BLaER1 (cell line): ENCODE measurements around the gene GNG11.
A peak's percentile ranks its signal among the peaks of the same experiment; 100 is the strongest.

Source experiments
- H3K27ac ChIP-seq: shearing (Covaris generic); formaldehyde crosslinking; 2 replicates; pipeline ENCODE4 v1.8.1; 2022
- H3K27me3 ChIP-seq: shearing (Covaris generic); formaldehyde crosslinking; 2 replicates; pipeline ENCODE4 v1.8.1; 2022
- H3K36me3 ChIP-seq: shearing (Covaris generic); formaldehyde crosslinking; 2 replicates; pipeline ENCODE4 v1.8.1; 2022
- H3K4me1 ChIP-seq: shearing (Covaris generic); formaldehyde crosslinking; 2 replicates; pipeline ENCODE4 v1.8.1; 2022
- H3K4me2 ChIP-seq: shearing (Covaris generic); formaldehyde crosslinking; 2 replicates; pipeline ENCODE4 v1.8.1; 2022
- H3K4me3 ChIP-seq: shearing (Covaris generic); formaldehyde crosslinking; 2 replicates; pipeline ENCODE4 v1.8.1; 2022
- H3K9ac ChIP-seq: shearing (Covaris generic); formaldehyde crosslinking; 2 replicates; pipeline ENCODE4 v1.8.1; 2022
- H3K9me3 ChIP-seq: shearing (Covaris generic); formaldehyde crosslinking; 2 replicates; pipeline ENCODE4 v1.8.1; 2022
- H4K20me1 ChIP-seq: shearing (Covaris generic); formaldehyde crosslinking; 2 replicates; pipeline ENCODE4 v1.8.1; 2022
- Cebpa-rat ChIP-seq: shearing (Covaris generic); IDR thresholded peaks from 2 replicates; pipeline ENCODE4 v1.8.1; 2022

Gene GNG11

GRCh38 chr7:93890041-93890463 is 31.5 kb upstream of the GNG11 start:
- H4K20me1 ChIP-seq: no peaks in the 10 kb centered on the region
- peaks cover 37% of the 10 kb centered on the region for H3K27me3 ChIP-seq
- H3K36me3 ChIP-seq: no peaks in the 10 kb centered on the region
- peaks cover 9% of the 10 kb centered on the region; the same call in 1 of the 2 replicates for H3K4me1 ChIP-seq
- no peak overlapping the region for H3K27ac ChIP-seq
- TF ChIP-seq Cebpa-rat: no peak
- H3K9me3 ChIP-seq: peaks cover 16% of the 10 kb centered on the region
- peak overlapping the region; percentile 51 for H3K4me2 ChIP-seq
- no peak overlapping the region for H3K9ac ChIP-seq
- peak overlapping the region; percentile 52 for H3K4me3 ChIP-seq

GRCh38 chr7:93890464-93891068 is 31.0 kb upstream of the GNG11 start, which contains the start of gene TFPI2:
TSS of gene TFPI2 (minus strand) at chr7:93890753. CDS start at chr7:93890678, 75 bp downstream.
- no peak within 1 kb of the TSS for H3K27ac ChIP-seq
- H3K9ac ChIP-seq: no peak within 1 kb of the TSS
- TF ChIP-seq Cebpa-rat: no peak
- H3K4me3 ChIP-seq: peak within 1 kb of the TSS; percentile 52
- H4K20me1 ChIP-seq: no peaks in the 10 kb centered on the region
- peaks cover 9% of the 10 kb centered on the region; the same call in 1 of the 2 replicates for H3K4me1 ChIP-seq
- H3K4me2 ChIP-seq: peak within 1 kb of the TSS; percentile 51
- peaks cover 37% of the 10 kb centered on the region for H3K27me3 ChIP-seq
- peaks cover 16% of the 10 kb centered on the region for H3K9me3 ChIP-seq
- no peaks in the 10 kb centered on the region for H3K36me3 ChIP-seq

GRCh38 chr7:93894426-93894825 is 27.1 kb upstream of the GNG11 start:
- no peak for TF ChIP-seq Cebpa-rat
- Histone ChIP-seq H3K36me3 (no peaks in the 10 kb centered on the region), H3K27me3 (peaks cover 31% of the 10 kb centered on the region), H3K4me3 (no peak overlapping the region), H3K9me3 (peaks cover 16% of the 10 kb centered on the region), H3K4me1 (peaks cover 9% of the 10 kb centered on the region; the same call in 1 of the 2 replicates), H3K27ac (no peak overlapping the region), H4K20me1 (no peaks in the 10 kb centered on the region), H3K9ac (no peak overlapping the region), H3K4me2 (no peak overlapping the region)

GRCh38 chr7:93894966-93895640 is 26.4 kb upstream of the GNG11 start:
- H3K4me3 ChIP-seq: no peak overlapping the region
- H3K4me1 ChIP-seq: peaks cover 6% of the 10 kb centered on the region; the same call in 1 of the 2 replicates
- no peak overlapping the region for H3K9ac ChIP-seq
- peaks cover 24% of the 10 kb centered on the region for H3K27me3 ChIP-seq
- no peaks in the 10 kb centered on the region for H4K20me1 ChIP-seq
- no peak for TF ChIP-seq Cebpa-rat
- no peak overlapping the region for H3K27ac ChIP-seq
- no peaks in the 10 kb centered on the region for H3K36me3 ChIP-seq
- peaks cover 14% of the 10 kb centered on the region for H3K9me3 ChIP-seq
- H3K4me2 ChIP-seq: no peak overlapping the region

- no peak overlapping the region for H3K4me3 ChIP-seq
- H3K9me3 ChIP-seq: peaks cover 5% of the 10 kb centered on the region
- no peak overlapping the region for H3K4me2 ChIP-seq
- no peak overlapping the region for H3K9ac ChIP-seq
- no peaks in the 10 kb centered on the region for H3K4me1 ChIP-seq
- H4K20me1 ChIP-seq: no peaks in the 10 kb centered on the region
- peaks cover 15% of the 10 kb centered on the region for H3K27me3 ChIP-seq
- no peak for TF ChIP-seq Cebpa-rat
- no peaks in the 10 kb centered on the region for H3K36me3 ChIP-seq
- no peak overlapping the region for H3K27ac ChIP-seq
Measured at GRCh38 chr7:93895859-93896600, 25.5 kb upstream of the GNG11 start.

GRCh38 chr7:93897680-93898079 is 23.9 kb upstream of the GNG11 start:
- no peak overlapping the region for H3K27ac ChIP-seq

GRCh38 chr7:93902777-93903423 is 18.6 kb upstream of the GNG11 start:
- Histone ChIP-seq H3K4me1 (no peaks in the 10 kb centered on the region), H3K36me3 (no peaks in the 10 kb centered on the region), H4K20me1 (no peaks in the 10 kb centered on the region), H3K27ac (no peak overlapping the region), H3K4me3 (no peak overlapping the region), H3K27me3 (no peaks in the 10 kb centered on the region), H3K4me2 (no peak overlapping the region), H3K9ac (no peak overlapping the region), H3K9me3 (no peaks in the 10 kb centered on the region)
- no peak for TF ChIP-seq Cebpa-rat

More at GRCh38 chr7:93897680-93898079, 23.9 kb upstream of the GNG11 start:
- H3K4me2 ChIP-seq: no peak overlapping the region
- no peaks in the 10 kb centered on the region for H3K9me3 ChIP-seq
- H3K27me3 ChIP-seq: no peaks in the 10 kb centered on the region; the same call in 1 of the 2 replicates
- no peak overlapping the region for H3K4me3 ChIP-seq
- no peaks in the 10 kb centered on the region for H3K36me3 ChIP-seq
- H3K9ac ChIP-seq: no peak overlapping the region
- no peaks in the 10 kb centered on the region for H4K20me1 ChIP-seq
- no peaks in the 10 kb centered on the region for H3K4me1 ChIP-seq
- no peak for TF ChIP-seq Cebpa-rat

GRCh38 chr7:93906267-93906666 is 15.3 kb upstream of the GNG11 start, which contains the start of gene GNGT1:
TSS of gene GNGT1 (plus strand) at chr7:93906567. CDS start at chr7:93906747, 180 bp downstream.
- H3K27ac ChIP-seq: no peak within 1 kb of the TSS
- no peaks in the 10 kb centered on the region for H4K20me1 ChIP-seq
- H3K4me2 ChIP-seq: no peak within 1 kb of the TSS

More at GRCh38 chr7:93906267-93906666, 15.3 kb upstream of the GNG11 start, which contains the start of gene GNGT1:
- H3K4me1 ChIP-seq: no peaks in the 10 kb centered on the region
- no peaks in the 10 kb centered on the region for H3K36me3 ChIP-seq
- no peaks in the 10 kb centered on the region for H3K27me3 ChIP-seq
- no peak for TF ChIP-seq Cebpa-rat
- H3K9me3 ChIP-seq: no peaks in the 10 kb centered on the region
- H3K9ac ChIP-seq: no peak within 1 kb of the TSS
- no peak within 1 kb of the TSS for H3K4me3 ChIP-seq
